ENCODE measurements around the gene PNPLA3. TPM values are rescaled to one million over a fixed set of nuclear protein-coding genes. Genes with fewer than 3 reads are reported as not detected.

The PNPLA3 gene
- polyA plus RNA-seq, 1 donor (not counting 4 experiments of a cell fraction or from before 2014, with no cell fraction given) = 12.0 TPM

GRCh38 chr22:43994006-43994405, 70.4 kb downstream of the PNPLA3 start:
- peaks cover 28 to 38% of the 10 kb centered on the region in 2 experiments for H3K36me3 ChIP-seq (ENCODE audit: control insufficient read depth in 2 of 2, extremely low read depth in 1 of 2, insufficient read depth in 2 of 2, low read length in 2 of 2)
- dilution Hi-C loops (cut with MboI; ENCODE audit: extremely low pct_ligation_motif_present, low sequenced_read_pairs) = no loop called here
- no peaks in the 10 kb centered on the region for H3K79me2 ChIP-seq (ENCODE audit: control insufficient read depth, insufficient read depth, low read length)
- DNase-seq (ENCODE audit: low read depth, low spot score) = no peak
- no peaks in the 10 kb centered on the region for H3K9me3 ChIP-seq (ENCODE audit: control insufficient read depth, low read depth, low read length)
- no peak for TF ChIP-seq CTCF (optimal IDR thresholded peaks at IDR 0.05 in 1 of 3, IDR thresholded peaks at IDR 0.05 in 1 of 3, conservative IDR thresholded peaks at IDR 0.05 in 1 of 3; ENCODE audit: extremely low read depth in 1 of 3, insufficient read depth in 2 of 3, low read length in 3 of 3)
- no peak for TF ChIP-seq EZH2 (IDR thresholded peaks at IDR 0.05; ENCODE audit: low read length)
- no peak for FAIRE-seq
- no peak overlapping the region for H3K9ac ChIP-seq (ENCODE audit: control insufficient read depth, extremely low read depth, insufficient read depth, low read length)
- no peaks in the 10 kb centered on the region for H3K4me1 ChIP-seq (ENCODE audit: control insufficient read depth, extremely low read depth, insufficient read depth, low read length)
- no peaks in the 10 kb centered on the region for H3K9me1 ChIP-seq (ENCODE audit: control insufficient read depth, extremely low read depth, insufficient read depth, low read length)
- no peak overlapping the region for H2AFZ ChIP-seq (ENCODE audit: control insufficient read depth, low read length)
- no peak overlapping the region for H3K4me3 ChIP-seq (ENCODE audit: control insufficient read depth in 2 of 3, extremely low read depth in 1 of 3, insufficient read depth in 2 of 3, low read depth in 1 of 3, low read length in 3 of 3)
- no peak overlapping the region for H3K4me2 ChIP-seq (ENCODE audit: control insufficient read depth, extremely low read depth, insufficient read depth, low read depth, low read length)
- H3K27me3 ChIP-seq (ENCODE audit: control insufficient read depth, extremely low read depth, insufficient read depth, low read length) = no peaks in the 10 kb centered on the region
- no peaks in the 10 kb centered on the region for H4K20me1 ChIP-seq (ENCODE audit: control insufficient read depth, extremely low read depth, insufficient read depth, low read length)
- H3K27ac ChIP-seq (ENCODE audit: control insufficient read depth, insufficient read depth, low read length) = no peak overlapping the region

- Histone ChIP-seq H3K4me1 (ENCODE audit: control insufficient read depth, extremely low read depth, insufficient read depth, low read length) (no peaks in the 10 kb centered on the region), H3K4me2 (ENCODE audit: control insufficient read depth, extremely low read depth, insufficient read depth, low read depth, low read length) (no peak overlapping the region), H3K4me3 (ENCODE audit: control insufficient read depth in 2 of 3, extremely low read depth in 1 of 3, insufficient read depth in 2 of 3, low read depth in 1 of 3, low read length in 3 of 3) (no peak overlapping the region), H3K9me3 (ENCODE audit: control insufficient read depth, low read depth, low read length) (no peaks in the 10 kb centered on the region), H3K27ac (ENCODE audit: control insufficient read depth, insufficient read depth, low read length) (no peak overlapping the region), H3K9me1 (ENCODE audit: control insufficient read depth, extremely low read depth, insufficient read depth, low read length) (no peaks in the 10 kb centered on the region), H3K79me2 (ENCODE audit: control insufficient read depth, insufficient read depth, low read length) (no peaks in the 10 kb centered on the region), H3K27me3 (ENCODE audit: control insufficient read depth, extremely low read depth, insufficient read depth, low read length) (no peaks in the 10 kb centered on the region), H3K9ac (ENCODE audit: control insufficient read depth, extremely low read depth, insufficient read depth, low read length) (no peak overlapping the region), H4K20me1 (ENCODE audit: control insufficient read depth, extremely low read depth, insufficient read depth, low read length) (no peaks in the 10 kb centered on the region), H3K36me3 (ENCODE audit: control insufficient read depth in 2 of 2, extremely low read depth in 1 of 2, insufficient read depth in 2 of 2, low read length in 2 of 2) (peaks cover 30 to 38% of the 10 kb centered on the region in 2 experiments), H2AFZ (ENCODE audit: control insufficient read depth, low read length) (no peak overlapping the region)
- no peak for FAIRE-seq
- no peak for DNase-seq (ENCODE audit: low read depth, low spot score)
- dilution Hi-C loops (cut with MboI; ENCODE audit: extremely low pct_ligation_motif_present, low sequenced_read_pairs) = no loop called here
- no peak for TF ChIP-seq EZH2 (IDR thresholded peaks at IDR 0.05; ENCODE audit: low read length)
- TF ChIP-seq CTCF (optimal IDR thresholded peaks at IDR 0.05 in 1 of 3, IDR thresholded peaks at IDR 0.05 in 1 of 3, conservative IDR thresholded peaks at IDR 0.05 in 1 of 3; ENCODE audit: extremely low read depth in 1 of 3, insufficient read depth in 2 of 3, low read length in 3 of 3) = no peak
Measured at GRCh38 chr22:43994416-43994815, 70.8 kb downstream of the PNPLA3 start.

Data from keratinocyte (primary cell).